HG03064 (cell line): ENCODE measurements around the gene FAM193B.
"Not testable (repeated sequence)": the region's sequence is repeated elsewhere in the genome, so short reads cannot be mapped to it uniquely, and the experiment has no call there.

ENCODE experiments used
- ATAC-seq: cut with Tn5 transposase; IDR thresholded peaks from one replicate; pipeline ENCODE4 v1.9.1; 2021; ENCODE audit warnings: low read depth; ENCODE audit not compliant: unreplicated experiment

FAM193B gene

DNA sequence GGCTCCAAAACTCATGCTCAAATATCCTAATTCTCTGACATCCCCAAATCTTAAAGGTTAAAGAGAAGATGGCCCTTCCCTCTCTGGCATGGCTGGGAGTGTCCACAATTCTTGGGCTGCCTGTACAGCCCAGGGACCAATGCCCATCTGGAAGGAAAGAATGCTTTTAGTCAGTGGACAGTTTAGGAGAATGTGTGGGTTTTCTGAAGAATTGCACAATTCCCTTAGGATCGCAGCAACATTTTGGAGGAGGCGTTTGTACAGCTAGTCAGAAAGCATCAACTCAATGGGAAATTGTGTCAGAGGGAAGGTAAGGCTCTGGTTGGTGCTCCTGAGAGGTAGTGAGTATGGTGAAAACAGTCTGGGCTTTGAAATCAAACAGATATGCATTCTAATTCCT lies 15.0 kb downstream of the FAM193B start:
- ATAC-seq: no peak

DNA sequence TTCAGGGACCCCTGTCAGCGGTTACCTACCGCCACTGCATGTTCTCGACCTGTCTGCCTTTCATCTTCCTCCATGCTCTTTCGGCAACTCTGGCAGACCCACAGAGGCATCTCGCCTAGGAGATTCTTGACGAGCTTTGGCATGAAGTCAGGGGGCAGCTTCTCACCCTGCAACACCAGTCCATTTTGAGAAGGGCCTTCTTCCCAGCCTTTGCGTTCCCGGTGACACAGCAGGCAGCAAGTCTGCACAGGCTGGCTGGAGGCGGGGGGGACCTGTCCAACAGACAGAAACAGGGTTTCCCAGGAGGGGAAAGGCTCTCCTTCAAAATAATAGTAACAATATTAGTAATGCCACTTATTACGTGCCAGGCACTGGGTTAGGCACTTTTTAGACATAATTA lies 15.5 kb downstream of the FAM193B start:
- ATAC-seq: no peak

DNA sequence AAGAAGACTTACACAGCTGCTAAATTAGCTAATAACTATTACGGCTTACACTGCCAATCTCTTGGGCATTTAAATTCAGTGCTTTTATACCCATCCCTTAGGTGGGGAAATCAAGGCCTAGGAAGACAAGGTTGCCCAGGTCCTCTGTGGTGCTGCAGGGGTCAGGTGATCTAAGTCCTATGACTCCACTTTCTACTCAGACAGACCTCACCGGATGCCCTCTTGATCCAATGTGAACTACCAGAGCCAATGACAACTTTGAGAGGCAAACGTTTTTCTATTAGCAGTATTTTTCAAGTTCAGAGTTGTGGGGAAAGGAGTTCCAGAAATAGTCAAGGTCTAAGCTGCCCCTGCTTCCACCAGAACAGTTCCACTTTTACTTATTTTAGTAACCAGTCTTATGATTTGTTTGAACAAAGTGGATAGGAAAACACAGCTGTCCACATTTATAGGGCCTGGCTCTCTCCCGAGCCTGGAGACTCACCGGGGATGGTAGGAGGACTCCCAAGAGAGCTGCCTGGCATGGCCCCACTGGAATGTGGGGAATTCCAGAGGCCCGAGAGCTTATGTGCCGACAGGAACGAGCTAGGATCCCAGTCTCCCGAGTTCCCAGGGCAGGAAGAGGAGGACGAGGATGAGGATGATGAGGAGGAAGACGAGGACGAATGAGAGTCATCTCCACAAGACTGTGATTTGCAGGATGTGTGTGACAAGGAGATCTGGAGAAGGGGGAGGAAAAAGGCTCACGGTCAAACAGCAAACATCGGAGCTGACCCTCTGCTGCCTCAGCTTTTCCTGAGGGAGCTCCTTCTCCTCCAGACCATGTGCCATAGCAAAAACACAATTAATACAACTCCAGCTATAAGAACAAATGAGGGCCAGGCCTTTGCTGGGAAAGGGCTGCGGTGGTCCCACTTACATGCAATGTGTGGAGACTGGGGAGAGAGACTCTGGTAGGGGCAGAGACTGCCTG lies 16.7 kb downstream of the FAM193B start:
- no peak for ATAC-seq

DNA sequence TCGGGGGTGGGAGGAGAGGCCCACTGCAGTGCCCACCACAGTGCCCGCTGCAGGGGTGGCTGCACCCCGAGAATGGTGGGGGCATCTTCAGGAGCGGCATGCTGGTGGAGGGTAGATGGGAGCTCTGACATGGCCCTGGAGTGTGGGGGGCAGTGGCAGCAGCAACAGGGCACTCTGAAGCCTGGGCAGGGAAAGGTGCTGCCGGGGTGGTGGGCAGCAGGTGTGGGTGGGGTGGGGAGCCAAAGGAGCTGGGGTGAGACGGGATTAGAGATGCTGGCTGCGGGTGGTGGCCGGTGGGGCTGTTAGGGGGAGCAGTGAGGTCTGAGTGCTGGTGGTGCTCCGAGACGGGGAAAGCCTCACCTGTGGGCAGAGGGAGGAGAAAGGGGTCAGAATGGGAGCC lies 18.0 kb downstream of the FAM193B start:
- no peak for ATAC-seq

DNA sequence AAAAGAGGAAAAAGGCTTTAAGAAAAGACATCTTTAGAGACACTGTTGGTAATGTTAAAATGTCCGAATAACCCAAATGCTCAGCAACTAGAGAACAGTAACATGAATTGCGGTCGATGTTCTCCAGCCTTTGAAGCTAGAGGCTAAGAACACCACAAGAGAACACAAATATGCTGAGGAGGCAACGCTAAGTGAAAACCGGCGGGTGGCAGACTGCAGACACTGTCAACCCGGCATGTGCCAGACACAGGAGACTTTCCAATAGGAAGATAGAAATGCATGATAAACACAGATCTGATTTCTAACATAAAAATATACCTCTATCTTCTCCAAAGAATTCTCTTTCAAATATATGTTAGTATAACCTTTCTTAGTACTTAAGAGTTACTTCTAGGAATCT lies 19.2 kb downstream of the FAM193B start:
- no peak for ATAC-seq

DNA sequence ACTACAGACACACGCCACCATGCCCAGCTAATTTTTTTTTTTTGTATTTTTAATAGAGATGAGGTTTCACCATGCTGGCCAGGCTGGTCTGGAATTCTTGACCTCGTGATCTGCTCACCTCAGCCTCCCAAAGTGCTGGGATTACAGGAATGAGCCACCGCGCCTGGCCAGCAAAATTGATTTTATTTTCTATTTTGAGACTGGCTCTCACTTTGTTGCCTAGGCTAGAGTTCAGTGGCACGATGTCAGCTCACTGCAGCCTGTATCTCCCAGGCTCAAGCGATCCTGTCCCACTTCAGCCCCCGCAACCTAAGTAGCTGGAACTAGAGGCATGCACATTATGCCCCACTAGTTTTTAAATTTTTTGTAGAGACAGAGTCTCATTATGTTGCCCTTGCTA lies 19.9 kb downstream of the FAM193B start:
- ATAC-seq: not testable (repeated sequence)

DNA sequence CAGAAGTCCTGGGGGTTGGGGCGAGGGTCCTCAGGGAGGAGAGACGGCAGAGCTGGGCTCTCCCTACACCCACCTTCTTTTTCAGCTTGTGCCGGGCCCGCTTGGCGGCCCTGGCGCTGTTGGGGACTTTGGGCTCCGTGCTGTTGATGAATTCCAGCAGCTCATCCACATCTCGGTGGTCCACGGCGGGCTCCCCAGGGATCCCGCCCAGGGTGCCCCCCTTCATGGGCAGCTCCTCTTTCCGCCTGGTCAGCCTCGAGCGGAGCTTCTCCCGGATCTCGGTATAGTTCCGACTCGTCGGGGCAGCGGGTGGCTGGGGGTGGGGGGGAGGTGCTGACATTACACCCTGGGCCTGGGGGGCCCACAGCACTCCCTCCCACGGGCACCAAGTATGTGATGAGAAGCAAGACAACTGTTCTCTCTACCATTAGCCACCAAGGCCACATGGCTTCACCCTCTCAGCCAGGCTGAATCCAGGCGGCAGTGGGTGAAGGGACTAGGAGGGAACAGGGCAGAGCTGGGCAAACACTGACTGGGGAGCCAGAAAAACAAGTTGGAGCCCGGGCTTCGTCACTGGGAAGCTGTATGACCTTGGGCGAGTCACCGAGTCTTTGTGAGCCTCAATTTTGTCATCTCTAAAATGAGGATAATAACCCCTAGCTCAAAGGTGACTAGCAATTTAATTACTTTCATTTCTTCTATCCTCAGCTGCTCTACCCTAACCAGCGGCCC lies 23.0 kb downstream of the FAM193B start:
- no peak for ATAC-seq

DNA sequence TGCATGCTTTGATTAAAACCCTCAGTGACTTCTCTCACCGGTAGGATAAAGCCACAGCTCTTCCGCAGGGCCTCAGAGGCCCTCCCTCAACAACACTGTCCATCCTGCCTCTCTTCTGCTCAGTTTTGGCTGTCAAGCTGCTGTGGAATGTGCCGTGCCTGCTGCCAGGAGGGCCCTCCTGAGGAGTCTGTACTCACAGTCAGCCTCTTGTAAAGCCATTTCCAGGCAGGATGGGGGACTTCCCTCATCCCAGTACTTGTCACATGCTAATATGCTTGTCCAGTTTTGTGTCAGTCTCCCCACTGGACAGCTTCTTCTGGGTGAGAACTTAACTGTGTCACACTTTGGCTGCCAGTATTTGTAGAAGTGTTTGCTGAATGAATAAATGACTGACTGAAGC lies 23.7 kb downstream of the FAM193B start:
- ATAC-seq: no peak

DNA sequence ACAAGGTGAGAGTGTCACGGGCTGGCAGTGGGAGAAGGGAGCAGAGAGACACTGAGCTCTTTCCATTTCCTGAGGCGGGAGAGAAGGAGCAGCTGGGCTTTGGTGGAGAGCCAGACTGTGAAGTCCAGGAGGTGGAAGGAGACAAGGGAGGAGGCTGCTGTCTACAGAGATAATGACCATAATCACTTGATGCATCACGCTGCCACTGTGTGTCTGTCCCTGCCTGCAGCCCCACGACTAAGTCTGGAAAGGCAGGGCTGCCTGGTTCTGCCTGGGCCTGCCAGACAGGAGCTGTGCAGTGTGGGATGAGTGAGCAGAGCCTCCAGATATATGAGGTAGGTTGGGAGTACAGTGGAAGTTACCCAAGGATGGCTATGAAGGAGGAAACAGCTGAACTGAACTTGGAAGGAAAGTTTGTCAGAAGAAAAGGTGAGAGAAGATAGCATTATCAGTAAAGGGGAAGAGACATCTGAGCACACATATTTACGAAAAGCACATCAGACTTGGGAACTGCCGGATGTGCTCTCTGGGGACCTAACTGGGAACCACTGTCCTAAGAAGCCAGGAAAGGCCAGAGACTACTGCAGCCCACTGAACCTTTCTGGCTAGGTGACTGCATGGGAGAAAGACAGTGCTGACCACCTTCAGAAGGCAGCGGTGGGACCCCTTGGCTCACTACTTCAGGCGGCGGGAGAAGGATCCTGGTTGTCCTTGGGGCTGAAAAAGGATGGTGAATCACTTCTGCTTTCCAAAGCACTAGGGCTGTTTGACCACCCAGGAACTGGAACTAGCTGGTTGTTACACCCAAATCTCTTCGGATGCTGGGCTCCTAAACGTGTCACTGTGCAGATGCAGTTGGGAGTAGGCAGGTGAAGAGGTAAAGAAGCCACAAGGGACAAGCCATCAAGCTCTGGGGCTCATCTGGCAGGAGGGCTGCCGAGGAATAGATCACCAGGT lies 24.8 kb downstream of the FAM193B start:
- ATAC-seq: no peak

DNA sequence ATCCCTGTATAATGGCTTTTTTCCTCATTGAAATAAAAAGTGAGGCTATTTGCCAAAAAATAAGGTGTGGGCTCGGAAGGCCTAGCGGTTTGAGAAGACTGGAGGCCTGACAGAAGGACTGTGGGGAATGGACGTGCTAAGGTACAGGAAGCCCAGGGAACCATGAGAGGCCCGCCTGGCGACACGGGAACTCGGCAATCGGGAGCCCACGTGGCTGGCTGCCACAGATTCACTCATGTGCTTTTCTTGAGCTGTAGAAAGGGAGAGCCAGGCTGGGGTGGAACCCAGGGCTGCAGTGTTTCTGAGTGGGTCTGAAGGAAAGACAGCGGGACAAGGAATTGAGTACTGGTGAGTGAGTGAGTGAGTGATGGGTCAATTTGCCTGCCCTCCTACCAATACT lies 25.7 kb downstream of the FAM193B start:
- ATAC-seq: no peak

DNA sequence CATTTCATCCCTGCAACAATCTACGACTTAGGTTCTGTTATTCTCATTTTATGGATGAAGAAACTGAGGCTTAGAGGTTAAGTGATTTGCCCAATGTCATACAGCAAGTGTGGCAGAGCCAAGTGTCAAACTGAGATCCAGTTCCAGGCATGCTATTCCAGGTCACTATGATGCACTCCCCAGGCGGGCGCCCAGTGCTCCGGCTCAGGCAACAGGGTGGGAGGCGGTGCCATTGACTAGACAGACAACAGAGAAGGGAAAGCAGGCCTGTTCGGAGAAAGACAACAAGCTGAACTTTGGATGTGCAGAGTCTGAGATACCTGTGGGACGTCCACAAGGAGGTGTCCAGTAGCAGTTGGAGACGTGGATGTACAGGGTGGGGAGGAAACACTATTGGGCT lies 26.8 kb downstream of the FAM193B start:
- no peak for ATAC-seq

DNA sequence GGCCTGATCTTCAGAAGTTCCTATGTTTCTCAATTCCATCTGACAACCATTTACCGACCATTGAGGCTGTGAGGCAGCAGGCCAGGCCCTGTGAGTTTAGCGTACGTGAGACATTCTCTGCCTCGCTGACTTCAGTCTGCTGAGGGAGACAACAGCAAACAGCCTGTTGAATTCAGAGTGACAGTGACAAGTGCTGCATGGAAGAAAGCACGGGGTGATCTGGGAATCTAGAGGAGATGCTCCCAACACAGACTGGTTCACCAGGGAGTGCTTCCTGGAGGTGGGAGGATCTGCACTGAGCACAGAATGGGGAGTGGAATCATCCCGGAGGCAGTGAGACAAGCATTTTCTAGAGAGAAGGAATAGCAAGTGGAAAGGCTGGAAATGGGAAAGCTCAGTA lies 27.6 kb downstream of the FAM193B start:
- no peak for ATAC-seq

DNA sequence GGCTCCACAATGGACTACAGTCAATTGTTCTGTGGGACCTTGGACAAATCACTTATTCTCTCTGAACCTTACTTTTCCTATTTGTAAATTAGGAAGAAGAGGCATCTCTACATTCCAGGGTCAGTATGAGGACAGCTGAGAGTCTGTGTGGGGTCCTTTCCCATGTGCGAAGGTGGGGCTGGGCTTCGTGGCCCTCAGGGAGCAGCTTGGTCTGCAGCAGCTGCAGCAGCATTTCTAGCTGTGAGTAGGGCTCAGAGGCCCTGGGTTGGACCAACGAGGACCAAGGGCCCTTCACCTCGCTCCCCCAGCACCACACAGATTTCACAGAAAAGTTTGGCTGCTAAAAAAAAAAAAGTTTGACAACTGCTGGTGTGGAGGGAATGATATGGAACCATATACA lies 28.2 kb downstream of the FAM193B start:
- no peak for ATAC-seq

DNA sequence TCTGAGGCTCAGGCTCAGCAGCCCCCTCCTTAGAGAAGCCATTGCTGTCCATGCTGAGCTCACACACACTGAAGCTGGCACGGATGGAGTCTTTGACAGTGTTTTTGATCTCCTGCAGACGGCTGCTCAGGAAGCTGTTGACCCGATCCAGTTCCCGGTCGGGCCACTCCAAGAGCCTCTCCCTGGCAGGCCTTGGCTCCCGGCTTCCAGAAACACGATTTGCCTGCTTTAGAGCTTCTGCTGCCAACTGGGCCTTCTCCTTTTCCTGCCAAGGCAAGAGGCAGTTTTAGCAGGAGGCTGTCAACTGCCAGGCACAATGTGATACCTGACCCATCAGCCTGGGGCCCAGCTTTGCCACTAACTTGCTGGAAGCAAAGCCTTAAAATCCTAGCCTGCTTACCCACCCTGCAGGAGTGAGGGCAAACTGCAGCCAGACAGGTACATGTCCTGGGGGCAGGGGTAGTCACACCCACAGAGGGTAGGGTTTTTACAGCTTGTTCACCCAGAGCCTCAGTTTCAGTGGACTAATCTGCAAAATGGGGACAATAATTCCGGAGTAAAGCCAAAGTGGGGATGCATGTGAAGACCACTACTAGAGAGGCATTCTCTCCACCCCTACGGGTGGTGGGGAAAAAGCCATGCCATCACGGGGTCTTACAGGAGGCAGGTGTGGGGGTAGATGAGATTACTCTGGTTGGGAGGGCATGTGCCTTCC lies 29.3 kb downstream of the FAM193B start:
- ATAC-seq: no peak

DNA sequence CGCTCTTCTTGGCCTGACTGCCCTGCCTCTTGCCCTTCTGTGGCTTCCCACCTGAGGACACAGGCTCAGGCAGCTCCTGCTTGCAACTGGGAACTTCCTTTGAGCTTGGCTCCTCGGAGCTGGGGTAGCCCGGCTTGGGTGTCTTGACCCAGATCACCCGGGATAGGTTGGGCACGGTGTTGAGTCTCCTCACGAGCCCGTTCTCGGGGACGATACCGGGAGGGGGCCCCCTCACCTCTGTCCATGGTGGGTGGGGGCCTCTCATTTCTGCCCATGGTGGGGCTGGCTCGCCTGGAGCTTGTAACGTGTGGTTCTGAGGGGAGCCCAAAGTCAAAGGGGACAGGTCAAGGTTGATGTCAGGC lies 29.8 kb downstream of the FAM193B start:
- ATAC-seq: no peak

DNA sequence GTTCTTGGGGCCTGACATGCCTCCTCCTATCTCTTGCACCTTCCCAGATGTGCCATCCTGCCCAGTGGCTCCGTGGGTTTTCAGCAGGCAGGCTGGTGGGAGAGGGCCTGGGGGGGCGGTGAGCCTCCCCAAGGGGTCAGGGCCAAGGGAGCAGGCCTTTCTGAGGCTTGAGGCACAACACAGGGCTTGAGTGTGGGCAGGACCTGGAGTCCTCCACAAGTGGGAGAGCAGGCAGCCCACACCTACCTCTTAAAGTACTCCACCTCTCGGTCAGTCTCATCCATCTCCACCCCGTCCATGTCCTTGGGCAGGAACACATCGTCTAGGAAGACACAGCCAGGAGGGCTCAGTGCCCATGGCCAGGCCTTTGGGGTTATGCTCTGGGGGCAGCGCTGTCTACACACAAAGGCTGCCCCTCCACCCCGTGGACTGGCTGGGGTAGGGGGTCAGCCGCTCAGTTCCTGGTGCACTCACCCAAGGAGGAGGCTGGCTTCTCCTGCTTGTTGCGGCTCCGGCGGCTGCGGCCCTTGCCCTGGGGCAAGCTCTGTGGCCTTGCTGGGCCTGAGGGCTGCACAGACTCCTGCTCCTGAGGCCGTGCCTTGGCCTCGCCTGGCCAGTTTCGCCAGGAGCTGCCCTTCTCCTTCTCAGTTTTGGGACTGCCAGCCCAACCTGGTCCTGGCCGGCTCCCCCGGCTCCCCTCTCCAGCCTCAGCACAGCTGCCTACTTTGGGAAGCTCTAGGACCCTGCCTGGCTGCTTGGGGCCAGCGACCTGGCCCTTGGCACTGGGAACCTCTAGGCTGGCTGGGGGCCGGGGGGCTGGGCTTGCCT lies 30.4 kb downstream of the FAM193B start:
- ATAC-seq: no peak

DNA sequence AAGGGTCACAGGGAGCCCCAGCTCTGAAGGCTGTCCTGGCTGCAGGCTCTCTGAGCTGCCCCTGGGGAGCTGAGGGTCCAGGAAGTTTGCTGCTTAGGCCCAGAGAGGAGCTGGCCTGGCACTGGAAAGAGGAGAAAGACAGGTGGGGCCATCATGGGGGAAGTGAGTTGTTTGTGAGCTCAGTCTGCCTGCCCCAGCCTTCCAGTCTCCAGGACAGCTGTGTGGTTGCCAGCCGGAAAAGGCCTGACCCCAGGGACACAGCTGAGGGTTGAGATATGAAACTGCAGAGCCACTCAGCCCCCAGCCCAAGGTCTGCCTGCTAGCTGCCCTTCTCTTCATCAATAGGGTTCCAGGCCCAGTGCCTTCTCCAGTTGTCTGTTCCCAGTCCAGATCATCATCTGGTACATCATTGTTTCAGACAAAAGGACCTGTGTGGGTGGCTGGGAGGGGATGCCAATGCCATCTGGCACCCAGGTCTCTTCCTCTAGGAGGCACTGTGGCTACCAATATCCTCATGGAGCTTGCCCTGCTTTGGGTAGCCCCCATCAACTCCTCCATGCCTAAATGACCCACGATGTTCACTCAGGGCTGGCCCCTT lies 33.3 kb downstream of the FAM193B start:
- ATAC-seq: no peak

DNA sequence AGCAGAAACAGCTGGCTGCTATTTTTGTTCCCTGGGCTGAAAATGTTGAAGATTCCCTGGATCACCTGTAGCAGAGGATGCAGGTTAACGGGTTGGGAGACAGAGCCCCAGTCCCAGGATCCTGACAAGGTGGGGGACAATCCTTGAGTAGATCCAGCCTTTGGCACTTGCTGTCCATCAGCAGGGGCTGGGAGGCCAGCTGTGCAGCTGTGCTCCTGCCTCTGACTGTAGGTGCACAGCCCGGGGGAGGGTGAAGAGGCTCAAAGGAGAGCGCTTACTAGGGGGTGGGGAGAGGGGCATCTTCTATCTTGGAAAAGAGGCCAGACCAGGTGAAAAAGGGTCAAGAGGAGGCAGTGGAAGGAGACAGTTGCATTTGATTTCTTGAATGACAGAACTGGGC lies 34.1 kb downstream of the FAM193B start:
- no peak for ATAC-seq
